ENCODE data around the gene ZNF367.

DNA sequence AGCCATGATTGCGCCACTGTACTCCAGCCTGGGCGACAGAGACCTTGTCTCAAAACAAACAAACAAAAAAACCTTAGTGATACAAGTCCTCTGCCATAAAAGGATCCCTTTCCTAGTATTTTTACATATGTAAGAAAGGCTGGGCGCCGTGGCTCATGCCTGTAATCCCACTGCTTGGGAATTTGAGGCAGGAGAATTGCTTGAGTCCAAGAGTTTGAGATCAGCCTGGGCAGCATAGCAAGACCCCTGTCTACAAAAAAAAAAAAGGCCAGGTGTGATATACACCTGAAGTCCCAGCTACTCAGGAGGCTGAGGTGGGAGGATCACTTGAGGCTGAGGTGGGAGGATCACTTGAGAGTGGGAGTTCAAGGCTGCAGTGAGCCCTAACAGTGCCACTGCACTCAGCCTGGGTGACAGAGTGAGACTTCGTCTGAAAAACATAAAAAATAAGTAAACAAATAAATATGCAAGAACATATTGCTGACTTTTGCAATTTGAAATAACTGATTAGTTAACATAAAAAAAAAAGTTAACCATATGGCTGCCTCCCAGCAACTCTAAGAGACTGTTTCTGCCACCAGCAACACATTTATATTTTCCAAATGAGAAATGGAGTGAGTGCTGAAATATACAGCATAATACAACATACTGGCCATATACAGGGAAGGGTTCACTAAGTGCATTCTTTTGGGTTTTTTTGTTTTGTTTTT, 6.9 kb downstream of the ZNF367 start:
- TF ChIP-seq, protein P1, sequence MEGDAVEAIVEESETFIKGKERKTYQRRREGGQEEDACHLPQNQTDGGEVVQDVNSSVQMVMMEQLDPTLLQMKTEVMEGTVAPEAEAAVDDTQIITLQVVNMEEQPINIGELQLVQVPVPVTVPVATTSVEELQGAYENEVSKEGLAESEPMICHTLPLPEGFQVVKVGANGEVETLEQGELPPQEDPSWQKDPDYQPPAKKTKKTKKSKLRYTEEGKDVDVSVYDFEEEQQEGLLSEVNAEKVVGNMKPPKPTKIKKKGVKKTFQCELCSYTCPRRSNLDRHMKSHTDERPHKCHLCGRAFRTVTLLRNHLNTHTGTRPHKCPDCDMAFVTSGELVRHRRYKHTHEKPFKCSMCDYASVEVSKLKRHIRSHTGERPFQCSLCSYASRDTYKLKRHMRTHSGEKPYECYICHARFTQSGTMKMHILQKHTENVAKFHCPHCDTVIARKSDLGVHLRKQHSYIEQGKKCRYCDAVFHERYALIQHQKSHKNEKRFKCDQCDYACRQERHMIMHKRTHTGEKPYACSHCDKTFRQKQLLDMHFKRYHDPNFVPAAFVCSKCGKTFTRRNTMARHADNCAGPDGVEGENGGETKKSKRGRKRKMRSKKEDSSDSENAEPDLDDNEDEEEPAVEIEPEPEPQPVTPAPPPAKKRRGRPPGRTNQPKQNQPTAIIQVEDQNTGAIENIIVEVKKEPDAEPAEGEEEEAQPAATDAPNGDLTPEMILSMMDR (IDR thresholded peaks at IDR 0.05; ENCODE audit: poor library complexity) = no peak
- TF ChIP-seq EZH2phosphoT487 (IDR thresholded peaks at IDR 0.05; ENCODE audit: low read depth, severe bottlenecking, unreplicated experiment) = no peak
- no peak for TF ChIP-seq EZH2 (IDR thresholded peaks at IDR 0.05; ENCODE audit: borderline replicate concordance)

Data from hepatocyte (in vitro differentiated cells).